ENCODE measurements around the gene SLAMF1.
"Not testable (repeated sequence)": the region's sequence is repeated elsewhere in the genome, so short reads cannot be mapped to it uniquely, and the experiment has no call there.

Gene SLAMF1

GRCh38 chr1:160646711-160647328 lies at the start of gene SLAMF1:
SLAMF1 (minus strand) TSS chr1:160647044; CDS start chr1:160646945, 99 bp downstream.
- no peak for DNase-seq

- DNase-seq = not testable (repeated sequence)
Observed at GRCh38 chr1:160692390-160692789, 45.5 kb upstream of the SLAMF1 start.

GRCh38 chr1:160685266-160685665 lies 38.4 kb upstream of the SLAMF1 start:
- no peak for DNase-seq

GRCh38 chr1:160682983-160683865 lies 36.4 kb upstream of the SLAMF1 start:
- DNase-seq = no peak

GRCh38 chr1:160681891-160682140 lies 35.0 kb upstream of the SLAMF1 start:
- DNase-seq = no peak

GRCh38 chr1:160681066-160681890 lies 34.4 kb upstream of the SLAMF1 start:
- peak; percentile 89 for DNase-seq

- DNase-seq = no peak
Observed at GRCh38 chr1:160680399-160680798, 33.6 kb upstream of the SLAMF1 start.

GRCh38 chr1:160679893-160680292 lies 33.0 kb upstream of the SLAMF1 start:
- no peak for DNase-seq

GRCh38 chr1:160676869-160677597 lies 30.2 kb upstream of the SLAMF1 start:
- no peak for DNase-seq

- DNase-seq = peak; percentile 84
Observed at GRCh38 chr1:160675641-160676410, 29.0 kb upstream of the SLAMF1 start.

GRCh38 chr1:160674415-160674814 lies 27.6 kb upstream of the SLAMF1 start:
- DNase-seq = no peak

- no peak for DNase-seq
Observed at GRCh38 chr1:160672789-160673695, 26.2 kb upstream of the SLAMF1 start.

GRCh38 chr1:160671603-160672517 lies 25.0 kb upstream of the SLAMF1 start:
- no peak for DNase-seq

- no peak for DNase-seq
Observed at GRCh38 chr1:160670701-160671100, 23.9 kb upstream of the SLAMF1 start.

GRCh38 chr1:160669802-160670201 lies 23.0 kb upstream of the SLAMF1 start:
- no peak for DNase-seq

GRCh38 chr1:160669276-160669675 lies 22.4 kb upstream of the SLAMF1 start:
- no peak for DNase-seq

GRCh38 chr1:160667896-160668295 lies 21.1 kb upstream of the SLAMF1 start:
- no peak for DNase-seq

- no peak for DNase-seq
Observed at GRCh38 chr1:160666079-160666442, 19.2 kb upstream of the SLAMF1 start.

- DNase-seq = no peak
Observed at GRCh38 chr1:160665330-160666078, 18.7 kb upstream of the SLAMF1 start.

Data from activated CD8-positive, alpha-beta memory T cell treated with anti-CD3 and anti-CD28 coated beads for 24 hours (primary cell).